GM21390 (cell line): ENCODE results near the gene IDH1.
"Not testable (repeated sequence)": the region's sequence is repeated elsewhere in the genome, so short reads cannot be mapped to it uniquely, and the experiment has no call there.

ENCODE experiments used
- ATAC-seq: cut with Tn5 transposase; IDR thresholded peaks from one replicate; pipeline ENCODE4 v1.9.1; 2021; ENCODE audit not compliant: unreplicated experiment

IDH1 gene

GRCh38 chr2:208254871-208255556 lies at the start of gene IDH1:
Gene IDH1 (minus strand): TSS chr2:208255071. CDS start chr2:208251551, 3,520 bp downstream.
- ATAC-seq = peak; percentile 77

- no peak for ATAC-seq
These were observed 49.3 kb upstream of the IDH1 start for GRCh38 chr2:208304157-208304556.

- no peak for ATAC-seq
These were observed 46.2 kb upstream of the IDH1 start for GRCh38 chr2:208300847-208301618.

- no peak for ATAC-seq
These were observed 43.1 kb upstream of the IDH1 start for GRCh38 chr2:208297961-208298360.

GRCh38 chr2:208296610-208297009 lies 41.7 kb upstream of the IDH1 start:
- ATAC-seq = no peak

GRCh38 chr2:208295834-208296233 lies 41.0 kb upstream of the IDH1 start:
- ATAC-seq = no peak

- peak; percentile 60 for ATAC-seq
These were observed 39.7 kb upstream of the IDH1 start for GRCh38 chr2:208294482-208295024.

GRCh38 chr2:208285853-208286252 lies 31.0 kb upstream of the IDH1 start:
- no peak for ATAC-seq

GRCh38 chr2:208280933-208281332 lies 26.1 kb upstream of the IDH1 start:
- ATAC-seq = no peak

- no peak for ATAC-seq
These were observed 25.4 kb upstream of the IDH1 start for GRCh38 chr2:208280234-208280633.

- ATAC-seq = no peak
These were observed 24.4 kb upstream of the IDH1 start for GRCh38 chr2:208279236-208279635.

- ATAC-seq = no peak
These were observed 23.7 kb upstream of the IDH1 start for GRCh38 chr2:208278549-208278948.

GRCh38 chr2:208274748-208275147 lies 19.9 kb upstream of the IDH1 start:
- ATAC-seq = no peak

- no peak for ATAC-seq
These were observed 14.2 kb upstream of the IDH1 start for GRCh38 chr2:208269091-208269490.

GRCh38 chr2:208268156-208268952 lies 13.5 kb upstream of the IDH1 start:
- ATAC-seq = no peak

- ATAC-seq = not testable (repeated sequence)
These were observed 12.7 kb upstream of the IDH1 start for GRCh38 chr2:208267526-208267925.

- no peak for ATAC-seq
These were observed 12.1 kb upstream of the IDH1 start for GRCh38 chr2:208266936-208267335.

- peak; percentile 9 for ATAC-seq
These were observed 11.7 kb upstream of the IDH1 start for GRCh38 chr2:208266553-208266893.

GRCh38 chr2:208265801-208266552 lies 11.1 kb upstream of the IDH1 start, which contains the start of gene PIKFYVE:
Gene PIKFYVE (plus strand): TSS chr2:208266255. CDS start chr2:208271520, 5,265 bp downstream.
- ATAC-seq = peak; percentile 77

- peak; percentile 46 for ATAC-seq
These were observed 10.5 kb upstream of the IDH1 start for GRCh38 chr2:208265371-208265800.
